Thyroid gland (tissue), 4 donors: ENCODE results near the gene FKBP2.

Experiments
- POLR2A ChIP-seq, 2 donors: fragments of 450-650 bp; IDR thresholded peaks; one replicate each; pipeline ENCODE4 v1.6.1; 2017; ENCODE audit warnings: antibody characterized with exemption in 2 of 2, mild to moderate bottlenecking in 2 of 2, moderate library complexity in 1 of 2
- TF ChIP-seq, protein P1 (sequence below), 6 experiments: fragments of 200-600 bp in 3 of 6; fragments of 450-650 bp in 3 of 6; sonication (generic) in 3 of 6; IDR thresholded peaks; one replicate each; pipeline ENCODE4 v1.5.1; 2016 to 2019; ENCODE audit warnings: antibody characterized with exemption in 6 of 6, mild to moderate bottlenecking in 2 of 6, inconsistent platforms in 1 of 6, moderate library complexity in 1 of 6

GRCh38 chr11:64288353-64288750 lies 47.5 kb downstream of the FKBP2 start:
- TF ChIP-seq, protein P1, sequence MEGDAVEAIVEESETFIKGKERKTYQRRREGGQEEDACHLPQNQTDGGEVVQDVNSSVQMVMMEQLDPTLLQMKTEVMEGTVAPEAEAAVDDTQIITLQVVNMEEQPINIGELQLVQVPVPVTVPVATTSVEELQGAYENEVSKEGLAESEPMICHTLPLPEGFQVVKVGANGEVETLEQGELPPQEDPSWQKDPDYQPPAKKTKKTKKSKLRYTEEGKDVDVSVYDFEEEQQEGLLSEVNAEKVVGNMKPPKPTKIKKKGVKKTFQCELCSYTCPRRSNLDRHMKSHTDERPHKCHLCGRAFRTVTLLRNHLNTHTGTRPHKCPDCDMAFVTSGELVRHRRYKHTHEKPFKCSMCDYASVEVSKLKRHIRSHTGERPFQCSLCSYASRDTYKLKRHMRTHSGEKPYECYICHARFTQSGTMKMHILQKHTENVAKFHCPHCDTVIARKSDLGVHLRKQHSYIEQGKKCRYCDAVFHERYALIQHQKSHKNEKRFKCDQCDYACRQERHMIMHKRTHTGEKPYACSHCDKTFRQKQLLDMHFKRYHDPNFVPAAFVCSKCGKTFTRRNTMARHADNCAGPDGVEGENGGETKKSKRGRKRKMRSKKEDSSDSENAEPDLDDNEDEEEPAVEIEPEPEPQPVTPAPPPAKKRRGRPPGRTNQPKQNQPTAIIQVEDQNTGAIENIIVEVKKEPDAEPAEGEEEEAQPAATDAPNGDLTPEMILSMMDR (IDR thresholded peaks at IDR 0.05) = no peak
- TF ChIP-seq POLR2A (IDR thresholded peaks at IDR 0.05) = no peak
